NCI-H748 treated with DMSO at 0.1 percent for 48 hours (cell line): ENCODE results near the gene DCAF11.

Experiments used
- DNase-seq: peaks from one replicate; lab custom pipeline; 2025; lab: John Stamatoyannopoulos, UW

The DCAF11 gene

GRCh38 chr14:24114532-24115421 is at the start of gene DCAF11, which contains the start of gene NRL:
DCAF11 (plus strand) TSS chr14:24114777; CDS start chr14:24115595, 818 bp downstream.
NRL (minus strand) TSS chr14:24114949; CDS start chr14:24082848, 32,101 bp downstream.
- peak; percentile 98 for DNase-seq

DNA sequence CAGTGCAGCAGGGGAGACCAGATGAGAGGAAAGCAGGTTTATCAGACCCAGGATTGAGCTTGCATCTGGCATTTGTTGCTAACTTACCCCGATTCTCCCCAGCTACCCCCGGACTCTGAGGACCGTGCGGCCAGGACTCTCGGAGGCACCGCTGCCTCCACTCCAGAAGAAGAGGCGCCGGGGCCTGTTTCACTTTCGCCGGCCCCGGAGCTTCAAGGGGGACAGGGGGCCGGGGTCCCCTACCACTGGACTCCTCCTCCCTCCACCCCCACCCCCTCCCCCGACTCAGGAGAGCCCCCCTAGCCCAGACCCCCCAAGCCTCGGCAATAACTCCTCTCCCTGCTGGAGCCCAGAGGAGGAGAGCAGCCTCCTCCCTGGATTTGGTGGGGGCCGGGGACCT is 49.7 kb upstream of the DCAF11 start:
- DNase-seq, result no peak

DNA sequence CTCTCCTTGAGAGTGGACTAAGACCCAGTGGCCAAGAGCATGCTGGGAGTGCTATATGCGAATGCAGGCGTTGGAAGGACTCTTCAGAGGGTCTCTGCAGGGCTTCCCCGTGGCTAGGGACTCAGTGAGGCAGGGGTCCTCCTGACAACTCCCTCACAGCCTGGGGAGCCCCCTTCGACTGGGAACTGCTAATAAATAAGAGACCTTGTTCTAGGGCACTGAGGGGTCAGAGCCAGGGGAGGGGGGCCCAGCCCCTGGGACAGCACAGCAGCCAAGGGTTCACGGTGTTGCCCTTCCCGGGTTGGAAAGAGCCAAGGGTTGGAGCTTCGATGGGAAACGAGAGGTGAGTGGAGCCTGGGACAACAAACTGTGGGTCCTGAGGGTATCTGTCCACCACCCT is 49.2 kb upstream of the DCAF11 start:
- no peak for DNase-seq

- no peak for DNase-seq
Measured at GRCh38 chr14:24066496-24067132, 48.0 kb upstream of the DCAF11 start.

DNA sequence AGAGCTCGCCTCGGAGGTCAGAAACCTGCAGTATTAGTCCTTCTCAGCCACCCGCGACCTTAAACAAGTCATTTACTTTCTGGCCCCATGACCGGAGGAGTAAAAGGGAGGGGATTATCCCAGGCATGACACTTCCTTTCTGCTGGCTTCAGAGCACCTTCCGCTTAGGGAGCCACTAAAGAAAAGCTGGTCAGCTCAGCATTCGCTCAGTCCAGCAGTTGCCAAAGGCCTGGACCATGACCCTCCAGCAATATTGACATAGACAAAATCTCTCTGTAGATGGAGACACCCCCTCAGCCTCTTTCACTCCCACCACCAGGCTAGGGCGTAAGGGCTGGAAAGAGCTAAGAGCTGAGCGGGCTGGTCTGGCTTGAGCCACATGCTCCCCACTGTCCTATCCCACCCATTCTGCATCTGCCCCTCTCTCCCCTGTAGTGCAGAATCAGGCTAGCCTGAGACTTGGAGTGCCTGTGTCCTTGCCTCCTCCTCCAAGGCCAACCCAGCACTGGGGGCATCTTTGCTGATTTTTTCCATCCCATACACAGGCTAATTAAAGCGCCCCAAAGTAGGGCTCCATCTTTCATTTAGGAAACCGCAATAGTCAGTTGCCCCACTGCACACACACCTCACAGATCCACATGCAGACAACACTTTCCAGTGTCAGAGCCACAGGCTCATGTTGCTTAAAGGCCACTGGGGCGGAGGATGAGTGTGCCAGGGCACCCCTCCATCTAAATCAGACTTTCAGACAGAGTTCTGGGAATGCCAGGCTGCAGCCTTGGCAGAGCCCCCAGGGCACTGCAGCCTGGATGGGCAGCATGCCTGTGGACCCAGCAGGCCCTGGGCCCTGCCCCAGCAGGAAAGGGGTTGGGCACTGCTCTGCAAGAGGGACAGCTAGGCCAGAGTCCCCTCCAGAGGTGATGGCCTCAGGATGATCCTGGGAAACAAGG is 47.2 kb upstream of the DCAF11 start:
- no peak for DNase-seq

- DNase-seq, result no peak
Measured at GRCh38 chr14:24068711-24069410, 45.7 kb upstream of the DCAF11 start.

GRCh38 chr14:24069411-24069735 is 45.2 kb upstream of the DCAF11 start:
- DNase-seq, result no peak

GRCh38 chr14:24070285-24071143 is 44.1 kb upstream of the DCAF11 start:
- no peak for DNase-seq

- DNase-seq, result no peak
Measured at GRCh38 chr14:24071144-24071697, 43.4 kb upstream of the DCAF11 start, which contains the start of gene CPNE6. CPNE6 (plus strand) TSS chr14:24071562; CDS start chr14:24072937, 1,375 bp downstream.

DNA sequence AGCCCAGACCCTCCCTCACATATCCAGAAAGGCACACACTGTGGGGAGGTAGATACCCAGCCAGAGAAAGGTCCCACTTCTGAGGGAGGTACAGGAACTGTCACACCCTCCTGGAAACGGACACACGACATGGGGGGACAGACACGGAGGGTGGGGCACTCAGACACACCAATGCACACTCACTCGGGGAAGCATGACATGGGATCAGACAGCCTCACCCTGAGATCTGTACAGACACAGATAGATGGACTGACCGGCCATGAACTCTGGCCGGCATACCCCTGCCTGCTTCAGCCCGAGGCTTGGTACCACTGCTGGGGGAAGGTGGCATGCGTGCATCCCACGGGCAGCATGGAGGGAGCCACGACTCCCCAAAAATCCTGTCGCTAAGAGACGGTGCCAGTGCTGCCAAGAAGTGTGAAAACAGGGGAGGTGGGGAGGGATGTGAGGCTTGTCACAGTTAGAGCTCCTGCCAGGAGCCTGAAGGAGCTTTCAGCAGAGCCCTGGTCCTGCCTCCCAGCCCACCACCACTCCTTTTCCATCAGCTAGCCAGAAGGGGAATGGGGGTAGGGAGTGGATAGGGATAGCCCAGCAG is 42.6 kb upstream of the DCAF11 start:
- no peak for DNase-seq

DNA sequence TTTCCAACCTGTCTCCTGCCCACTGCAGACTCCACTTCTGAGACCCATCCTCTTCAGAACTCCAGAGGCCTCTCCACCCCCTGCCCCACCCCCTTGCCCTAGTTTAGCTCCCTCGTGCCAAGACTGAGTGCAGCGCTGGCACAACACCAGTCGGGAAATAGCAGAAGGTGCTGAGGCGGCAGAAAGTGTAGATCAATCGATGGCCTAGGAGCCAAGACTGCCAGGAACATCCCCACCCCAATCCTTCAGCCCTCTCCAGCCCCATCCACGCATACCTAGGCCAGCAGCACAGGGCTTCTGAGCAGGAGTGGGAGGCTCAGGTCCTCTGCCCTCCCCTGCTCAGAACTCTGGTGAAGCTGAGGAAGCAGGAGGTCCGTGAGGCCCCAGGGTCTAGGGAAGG is 42.1 kb upstream of the DCAF11 start:
- no peak for DNase-seq

DNA sequence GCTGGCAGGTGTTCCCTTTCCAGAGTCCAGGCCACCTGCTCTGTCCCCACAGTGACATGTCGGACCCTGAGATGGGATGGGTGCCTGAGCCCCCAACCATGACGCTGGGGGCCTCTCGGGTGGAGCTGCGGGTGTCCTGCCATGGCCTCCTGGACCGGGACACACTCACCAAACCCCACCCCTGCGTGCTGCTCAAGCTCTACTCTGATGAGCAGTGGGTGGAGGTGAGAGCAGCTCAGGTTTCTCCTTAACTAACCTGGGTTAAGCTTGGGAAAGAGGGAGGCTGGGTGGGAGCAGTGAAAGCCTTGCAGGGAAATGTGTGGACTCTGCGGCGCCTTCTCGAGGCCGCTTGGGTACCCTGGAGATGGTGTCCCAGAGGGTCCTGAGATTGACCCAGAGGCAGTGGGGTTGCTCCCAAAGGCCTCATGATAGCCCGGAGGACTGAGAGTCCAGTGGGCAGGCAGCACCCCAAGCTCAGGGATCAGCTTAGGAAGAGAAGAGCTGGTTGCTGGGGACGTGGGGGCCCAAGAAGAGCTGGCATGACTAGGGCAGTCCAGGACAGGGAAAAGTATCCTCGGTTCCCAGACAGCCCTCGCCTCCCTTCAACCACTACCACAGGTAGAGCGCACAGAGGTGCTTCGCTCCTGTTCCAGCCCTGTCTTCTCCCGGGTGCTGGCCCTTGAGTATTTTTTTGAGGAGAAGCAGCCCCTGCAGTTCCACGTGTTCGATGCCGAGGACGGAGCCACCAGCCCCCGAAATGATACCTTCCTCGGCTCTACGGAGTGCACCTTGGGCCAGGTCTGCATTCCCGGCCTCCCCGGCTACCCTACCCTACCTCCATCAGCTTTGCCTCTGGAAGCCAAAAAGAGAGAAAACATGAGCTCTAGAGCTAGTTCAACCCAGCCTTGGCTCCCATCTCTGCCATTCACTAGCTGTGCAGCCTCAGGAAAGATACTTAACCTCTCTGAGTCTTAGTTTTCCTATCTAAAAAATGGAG is 41.4 kb upstream of the DCAF11 start:
- no peak for DNase-seq

- no peak for DNase-seq
Measured at GRCh38 chr14:24074625-24075484, 39.7 kb upstream of the DCAF11 start.

DNA sequence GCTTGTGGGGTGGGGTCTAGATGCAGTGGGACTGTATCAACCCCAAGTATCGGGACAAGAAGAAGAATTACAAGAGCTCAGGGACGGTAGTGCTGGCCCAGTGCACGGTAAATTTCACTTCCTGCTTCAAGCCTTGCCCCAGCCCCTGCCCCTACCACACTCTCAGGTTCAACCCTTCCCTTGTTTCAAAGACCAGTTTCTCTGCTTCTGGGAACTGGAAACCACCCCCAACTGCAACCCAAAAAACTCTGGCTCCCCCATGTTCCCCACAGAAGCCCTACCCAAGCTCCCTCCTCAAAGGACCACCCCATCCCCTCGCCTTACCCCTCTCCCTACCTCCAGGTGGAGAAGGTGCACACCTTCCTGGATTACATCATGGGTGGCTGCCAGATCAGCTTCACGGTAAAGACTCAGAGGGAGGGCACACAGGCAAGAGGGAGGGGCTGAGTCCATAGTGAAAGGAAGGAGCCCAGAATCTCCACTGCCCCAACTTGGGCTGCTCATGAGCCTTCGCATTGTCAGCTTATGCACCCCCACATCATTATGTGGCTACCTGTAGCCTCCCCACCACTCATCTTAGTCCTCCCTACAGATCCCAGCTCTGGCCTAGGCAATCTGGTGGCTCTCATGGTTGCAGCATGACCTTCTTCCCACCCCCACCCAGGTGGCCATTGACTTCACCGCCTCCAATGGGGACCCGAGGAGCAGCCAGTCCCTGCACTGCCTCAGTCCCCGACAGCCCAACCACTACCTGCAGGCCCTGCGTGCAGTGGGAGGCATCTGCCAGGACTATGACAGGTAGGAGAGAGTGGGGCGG is 38.9 kb upstream of the DCAF11 start:
- no peak for DNase-seq

DNA sequence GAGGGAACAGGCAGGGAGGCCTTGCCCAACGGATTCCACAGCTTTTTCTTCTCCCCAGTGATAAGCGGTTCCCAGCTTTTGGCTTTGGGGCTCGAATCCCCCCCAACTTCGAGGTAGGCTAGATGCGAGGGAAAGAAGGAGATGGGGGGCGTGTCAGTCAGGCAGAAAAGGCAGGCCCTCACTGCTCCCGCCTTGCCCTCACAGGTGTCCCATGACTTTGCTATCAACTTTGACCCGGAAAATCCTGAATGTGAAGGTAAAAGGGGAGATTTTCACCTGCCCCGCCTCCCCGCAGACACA is 38.3 kb upstream of the DCAF11 start:
- no peak for DNase-seq

- DNase-seq, result no peak
Measured at GRCh38 chr14:24077086-24077485, 37.5 kb upstream of the DCAF11 start.

DNA sequence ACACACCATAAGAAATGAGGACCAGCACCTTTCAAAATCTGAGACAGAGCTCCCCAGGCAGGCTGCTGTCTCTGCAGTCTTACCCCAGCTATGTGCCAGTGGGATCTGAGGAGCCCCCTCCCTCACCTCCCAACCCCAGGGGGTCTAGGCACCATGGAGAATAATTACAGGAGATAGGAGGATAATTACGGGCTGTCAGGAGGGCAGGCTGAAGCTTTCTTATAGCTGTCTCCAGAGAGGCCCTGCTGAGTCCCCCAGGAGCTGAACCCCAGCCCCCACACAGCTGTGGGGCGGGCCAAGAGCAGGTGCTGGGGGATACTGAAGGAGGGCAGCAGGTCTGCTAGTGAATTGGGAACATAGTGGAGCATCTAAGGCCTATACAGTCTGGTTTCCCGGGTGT is 36.4 kb upstream of the DCAF11 start:
- DNase-seq, result no peak
